C1 segment of cervical spinal cord (tissue), 14 donors: ENCODE results near the gene ACSS2.

Experiments used
- DNase-seq, 14 donors: peaks; one replicate each; lab custom pipeline; 2025; lab: John Stamatoyannopoulos, UW

ACSS2 gene

DNA sequence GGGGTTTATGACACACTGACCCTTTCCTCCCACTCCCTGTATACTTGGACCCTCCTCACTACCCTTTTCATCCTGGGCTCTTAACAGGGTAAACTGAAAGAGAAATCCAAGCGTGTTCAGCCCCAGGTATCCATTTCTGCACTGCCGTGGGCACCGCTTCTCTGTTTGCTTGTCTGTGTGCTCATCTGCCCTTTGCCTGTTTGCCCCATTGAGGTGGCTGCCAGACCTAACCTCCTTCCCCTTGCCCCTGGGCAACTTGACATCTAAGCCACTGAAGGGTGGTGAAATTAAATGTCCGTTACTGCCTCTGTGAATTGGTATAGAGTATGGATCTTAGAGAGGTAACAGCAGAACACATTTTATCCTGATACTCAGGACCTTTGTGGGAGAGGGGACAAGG is 38.7 kb downstream of the ACSS2 start:
- DNase-seq = no peak

DNA sequence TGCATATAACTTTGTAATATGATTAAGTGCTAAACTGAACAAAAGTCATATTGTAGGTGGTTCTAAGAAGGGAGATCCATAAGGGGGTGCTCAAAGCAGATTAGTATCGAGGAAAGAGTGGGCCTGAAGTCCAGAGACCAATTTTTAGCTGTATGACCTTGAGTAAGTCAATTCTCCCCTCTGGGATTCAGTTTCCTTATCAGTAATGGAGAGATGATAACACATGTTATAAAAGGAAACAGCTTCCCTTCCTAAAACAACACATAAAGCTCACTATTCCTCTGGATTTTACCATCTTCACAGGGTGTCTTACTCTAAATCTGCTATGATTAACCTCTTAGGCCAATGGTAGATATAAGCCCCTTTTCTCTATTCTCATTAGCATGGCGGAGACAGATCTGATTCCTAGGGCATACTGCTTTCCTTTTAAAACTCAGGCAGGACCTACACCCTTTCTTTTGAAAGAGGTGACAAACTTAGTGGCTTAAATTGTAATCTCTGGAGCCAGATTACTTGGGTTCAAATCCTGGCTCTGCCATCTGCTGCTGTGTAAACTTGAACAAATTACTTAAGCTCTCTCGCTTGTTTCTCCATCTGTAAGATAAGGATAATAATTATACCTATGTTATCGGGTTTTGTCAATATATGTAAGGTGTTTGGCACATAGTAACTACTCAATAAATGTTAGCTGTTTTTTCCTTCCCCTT is 39.5 kb downstream of the ACSS2 start:
- no peak for DNase-seq

DNA sequence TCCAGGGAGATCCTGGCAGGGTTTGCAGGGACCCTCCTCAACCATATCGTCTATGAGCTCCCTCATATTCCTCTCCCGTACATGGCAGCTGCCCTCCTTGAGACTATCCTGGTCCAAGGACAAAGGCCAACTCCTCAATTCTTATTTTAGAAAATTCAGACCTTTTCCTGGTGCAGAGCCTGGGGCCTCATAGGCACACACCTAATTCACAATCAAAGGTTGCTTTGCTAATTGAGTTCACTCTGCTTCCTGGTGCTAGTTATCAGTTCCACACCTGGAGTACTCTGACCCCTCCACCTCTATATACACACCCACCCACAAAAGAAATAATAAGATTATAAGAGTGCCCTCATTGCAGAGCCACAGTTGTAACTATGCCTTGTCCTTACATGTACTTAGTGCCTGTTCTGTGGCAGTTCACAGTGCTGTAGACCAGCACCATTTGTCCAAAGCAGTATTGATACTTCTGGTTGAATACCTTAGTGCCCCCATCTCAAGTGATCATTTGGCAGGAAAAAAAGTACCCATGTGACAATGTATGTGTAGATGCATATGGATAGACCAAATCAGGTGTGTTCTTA is 40.5 kb downstream of the ACSS2 start:
- no peak for DNase-seq

DNA sequence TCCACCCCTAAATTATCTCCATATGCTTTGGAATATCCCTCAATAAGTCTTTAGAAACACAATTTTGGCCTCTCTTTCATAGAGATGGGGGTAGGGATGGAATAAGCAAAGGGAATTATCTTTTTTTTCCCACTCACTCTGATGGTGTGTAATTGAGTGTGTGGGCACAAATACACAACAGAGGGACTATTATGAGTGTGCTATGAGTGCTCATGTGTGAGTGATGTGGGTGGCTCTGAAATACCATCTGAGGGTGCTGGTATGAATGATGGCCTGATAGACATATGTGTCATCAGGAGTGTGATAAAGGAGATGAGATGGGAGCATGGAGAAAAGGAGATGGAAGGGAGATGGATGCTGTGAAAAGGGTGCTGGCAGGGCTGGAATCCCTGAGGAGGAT is 43.6 kb downstream of the ACSS2 start:
- no peak for DNase-seq

DNA sequence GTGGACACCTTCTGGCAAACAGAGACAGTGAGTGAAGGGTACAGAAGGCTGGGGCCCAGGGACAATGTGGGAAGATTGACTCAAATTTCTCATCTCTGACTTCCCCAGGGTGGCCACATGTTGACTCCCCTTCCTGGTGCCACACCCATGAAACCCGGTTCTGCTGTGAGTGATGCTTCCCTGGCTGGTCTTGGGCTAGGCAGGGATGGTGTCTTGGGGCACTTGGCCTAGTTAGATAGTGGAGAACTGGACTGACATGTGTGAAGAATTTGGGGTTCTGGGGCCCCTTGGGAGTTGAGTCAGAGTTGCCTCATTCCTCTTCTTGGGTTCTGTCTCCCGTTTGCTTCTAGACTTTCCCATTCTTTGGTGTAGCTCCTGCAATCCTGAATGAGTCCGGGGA is 45.0 kb downstream of the ACSS2 start:
- DNase-seq = no peak

DNA sequence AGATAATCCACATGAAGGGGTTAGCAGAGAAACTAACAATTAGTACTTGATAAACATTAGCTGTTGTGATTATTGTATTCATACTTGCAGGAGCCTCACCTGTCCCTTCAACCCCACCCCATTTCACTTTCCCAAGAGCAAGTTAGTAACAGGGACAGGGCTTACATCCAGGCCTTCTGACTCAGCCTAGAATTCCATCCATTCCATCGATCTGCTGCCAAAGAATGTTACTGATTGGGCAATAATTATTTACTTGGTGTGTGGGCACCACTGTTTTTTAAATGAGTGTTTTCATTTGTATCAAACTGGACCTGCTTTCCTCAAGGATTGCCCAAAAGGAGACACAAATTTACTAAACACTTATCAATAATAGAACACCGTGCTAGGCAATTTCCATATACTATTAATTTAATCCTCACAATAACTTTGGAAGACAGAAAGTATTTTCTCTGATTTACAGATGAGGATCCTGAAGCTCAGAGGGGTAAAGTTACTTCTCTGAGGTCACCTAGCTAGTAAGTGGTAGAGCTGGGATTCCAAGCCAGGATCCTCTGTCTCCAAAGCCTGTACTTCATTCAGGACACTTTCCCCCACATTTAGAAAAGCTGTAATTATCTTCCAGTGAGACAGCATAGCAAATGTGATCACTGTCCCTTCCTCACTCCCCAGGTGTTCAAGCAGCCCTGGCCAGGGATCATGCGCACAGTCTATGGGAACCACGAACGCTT is 46.4 kb downstream of the ACSS2 start:
- peak in 1 of 14 donors; percentile 9 for DNase-seq

DNA sequence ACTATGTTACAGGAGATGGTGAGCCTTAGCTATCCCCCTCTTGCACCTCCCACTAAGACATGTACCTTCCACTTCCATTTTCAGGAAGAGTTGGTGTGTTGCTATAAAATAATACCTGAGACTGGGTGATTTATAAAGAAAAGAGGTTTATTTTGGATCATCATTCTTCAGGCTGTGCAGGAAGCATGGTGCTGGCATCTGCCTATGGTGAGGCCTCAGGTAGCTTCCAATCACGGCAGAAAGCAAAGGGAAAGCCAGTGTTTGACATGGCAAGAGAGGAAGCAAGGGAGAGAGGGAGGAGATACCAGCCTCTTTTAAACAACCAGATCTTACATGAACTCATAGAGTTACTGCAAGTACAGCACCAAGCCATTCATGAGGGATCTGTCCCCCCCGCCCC is 47.0 kb downstream of the ACSS2 start:
- no peak for DNase-seq

DNA sequence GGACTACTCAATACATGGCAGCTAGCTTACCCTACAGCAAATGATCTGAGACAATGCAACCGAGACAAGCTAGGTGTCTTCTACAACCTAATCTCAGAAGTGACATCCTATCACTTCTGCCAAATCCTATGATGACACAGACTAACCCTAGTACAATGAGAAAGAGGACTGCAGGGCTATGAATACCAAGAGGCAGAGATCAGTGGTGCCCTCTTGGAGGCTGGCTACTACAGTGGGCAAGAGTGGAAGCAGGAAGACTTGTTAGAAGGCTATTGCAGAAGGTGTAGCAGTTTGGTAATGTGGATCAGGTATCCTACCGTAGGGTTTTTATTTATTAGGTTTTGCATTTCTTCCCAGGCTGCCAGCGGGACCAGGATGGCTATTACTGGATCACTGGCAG is 48.9 kb downstream of the ACSS2 start:
- no peak for DNase-seq

DNA sequence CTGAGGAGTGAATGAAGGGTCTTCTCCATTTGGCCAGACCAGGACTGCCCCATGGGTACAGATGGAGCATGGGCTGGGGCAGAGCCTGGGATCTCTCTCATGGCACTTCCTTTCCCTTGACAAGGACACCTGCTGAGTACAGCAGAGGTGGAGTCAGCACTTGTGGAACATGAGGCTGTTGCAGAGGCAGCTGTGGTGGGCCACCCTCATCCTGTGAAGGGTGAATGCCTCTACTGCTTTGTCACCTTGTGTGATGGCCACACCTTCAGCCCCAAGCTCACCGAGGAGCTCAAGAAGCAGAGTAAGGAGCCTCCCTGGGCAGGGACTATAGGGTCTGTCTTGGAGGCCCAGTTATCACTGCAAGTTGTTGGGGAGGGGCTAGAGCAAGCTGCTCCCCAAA is 49.6 kb downstream of the ACSS2 start:
- DNase-seq = no peak

DNA sequence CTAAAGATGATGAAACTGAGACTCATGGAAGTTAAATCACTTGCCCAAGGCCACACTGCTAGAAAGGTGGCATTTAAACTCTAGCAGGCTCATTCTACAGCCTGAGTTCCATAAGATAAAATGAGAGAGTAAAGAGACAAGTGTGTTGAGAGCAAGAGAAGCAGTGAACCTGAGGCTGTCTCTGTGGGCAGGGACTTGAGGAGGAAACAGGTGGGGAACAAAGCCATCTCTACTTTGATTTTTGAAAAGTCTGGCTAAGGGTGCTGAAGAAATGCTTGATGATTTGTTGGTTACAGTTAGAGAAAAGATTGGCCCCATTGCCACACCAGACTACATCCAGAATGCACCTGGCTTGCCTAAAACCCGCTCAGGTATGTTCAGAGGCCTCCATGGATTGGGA is 50.2 kb downstream of the ACSS2 start:
- no peak for DNase-seq

DNA sequence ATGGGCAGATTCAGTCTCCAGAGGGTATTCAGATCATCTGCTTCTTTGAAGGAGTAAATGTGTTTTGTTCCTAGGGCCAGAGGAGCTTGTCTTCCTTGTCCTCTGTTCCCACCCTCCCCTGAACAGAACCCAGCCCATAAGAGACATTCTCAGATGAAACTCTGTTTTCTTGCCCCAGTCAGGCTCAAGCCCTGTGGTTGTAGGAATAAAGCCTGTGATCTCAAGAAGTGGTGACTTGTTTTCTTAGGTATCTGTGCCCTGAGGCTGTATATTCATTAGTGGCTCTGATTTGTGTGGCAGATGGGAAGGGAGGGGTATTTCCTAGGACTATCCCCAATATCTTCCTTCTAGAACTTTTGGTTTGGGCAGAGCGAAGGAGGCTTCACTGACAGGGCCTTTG is 51.3 kb downstream of the ACSS2 start:
- no peak for DNase-seq

DNA sequence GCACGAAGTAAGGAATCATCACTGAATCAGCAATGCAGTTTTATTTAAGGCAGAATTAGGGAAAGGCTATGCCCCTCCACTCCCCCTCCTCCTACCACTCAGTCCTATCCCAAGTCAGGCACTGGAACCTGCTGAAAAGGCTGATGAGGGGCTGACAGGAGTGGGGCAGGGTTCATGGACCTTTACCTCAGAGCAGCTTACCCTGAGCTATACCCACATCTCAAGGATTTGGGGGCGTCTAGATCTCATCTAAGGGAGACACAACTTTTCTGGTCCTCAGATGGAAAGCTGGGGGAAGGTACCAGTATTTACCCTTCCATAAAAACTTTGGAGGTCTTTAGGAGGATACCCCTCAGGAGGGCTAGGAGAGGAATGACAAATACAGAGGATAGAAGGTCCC is 52.0 kb downstream of the ACSS2 start:
- no peak for DNase-seq

DNA sequence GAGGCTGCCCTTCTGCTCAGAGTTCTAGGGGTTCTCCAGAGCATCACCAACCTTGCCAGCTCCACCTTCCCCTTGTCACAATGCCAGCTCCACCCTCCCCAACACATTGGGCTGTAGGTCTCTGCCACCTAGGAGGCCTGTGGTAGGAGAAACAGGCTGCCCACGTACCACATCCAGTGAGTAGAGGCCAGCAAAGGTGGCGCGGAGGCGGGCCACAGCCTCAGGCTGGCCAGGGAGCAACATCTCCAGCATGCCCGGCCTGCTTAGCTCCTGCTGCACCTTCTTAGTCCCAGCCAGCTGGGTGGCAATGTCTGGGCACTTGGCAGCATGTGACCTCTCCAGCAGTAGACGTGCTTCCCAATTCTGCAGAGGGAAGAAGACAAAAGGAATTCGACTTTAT is 55.4 kb downstream of the ACSS2 start:
- DNase-seq = no peak

DNA sequence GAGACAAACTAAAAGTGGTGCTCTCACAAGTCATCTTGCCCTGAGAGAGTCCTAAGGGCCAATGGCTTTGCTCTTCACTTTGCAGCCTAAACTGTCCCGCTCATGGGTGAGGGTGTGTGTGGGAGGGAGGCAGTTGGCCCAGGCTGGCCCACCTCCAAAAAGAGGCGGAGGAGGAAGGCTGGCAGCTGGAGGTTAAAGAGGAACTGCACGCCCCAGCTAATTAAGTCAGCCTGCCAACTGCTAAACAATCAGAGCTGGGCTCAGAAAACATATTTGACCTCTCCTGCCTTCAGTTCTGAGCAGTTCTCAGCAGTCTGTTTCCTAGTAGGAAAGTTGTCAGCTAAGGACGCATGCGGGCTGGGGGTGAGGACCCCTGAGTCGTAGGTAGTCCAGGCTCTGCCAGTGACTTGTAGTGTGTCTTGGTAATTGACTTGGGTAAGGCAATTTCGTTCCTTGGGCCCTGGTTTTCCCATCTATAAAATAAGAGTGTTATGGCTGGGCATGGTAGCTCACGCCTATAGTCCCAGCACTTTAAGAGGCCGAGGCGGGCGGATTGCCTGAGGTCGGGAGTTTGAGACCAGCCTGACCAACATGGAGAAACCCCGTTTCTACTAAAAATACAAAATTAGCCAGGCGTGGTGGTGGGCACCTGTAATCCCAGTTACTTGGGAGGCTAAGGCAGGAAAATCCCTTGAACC is 62.2 kb downstream of the ACSS2 start:
- peak in 9 of 14 donors; percentile 3 to 44 (median 12) for DNase-seq

DNA sequence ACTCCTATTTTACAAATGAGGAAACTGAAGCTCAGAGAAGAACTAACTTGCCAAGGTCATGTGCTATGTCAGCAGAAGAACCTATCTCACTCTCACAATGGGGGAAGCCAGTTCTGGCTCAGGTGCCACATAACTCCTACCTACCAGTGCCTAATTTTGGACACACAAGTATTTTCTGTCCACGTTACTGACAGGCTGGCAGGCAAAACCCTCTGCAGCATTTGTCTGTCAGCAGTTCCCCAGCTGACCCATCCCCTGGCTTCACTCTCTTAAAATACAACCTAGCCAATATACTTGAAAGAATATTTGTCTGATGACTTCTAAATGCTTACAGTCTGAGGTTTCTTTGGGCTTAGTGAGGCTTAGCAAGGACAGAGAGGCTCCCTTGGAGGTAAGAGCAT is 63.7 kb downstream of the ACSS2 start:
- DNase-seq = no peak

DNA sequence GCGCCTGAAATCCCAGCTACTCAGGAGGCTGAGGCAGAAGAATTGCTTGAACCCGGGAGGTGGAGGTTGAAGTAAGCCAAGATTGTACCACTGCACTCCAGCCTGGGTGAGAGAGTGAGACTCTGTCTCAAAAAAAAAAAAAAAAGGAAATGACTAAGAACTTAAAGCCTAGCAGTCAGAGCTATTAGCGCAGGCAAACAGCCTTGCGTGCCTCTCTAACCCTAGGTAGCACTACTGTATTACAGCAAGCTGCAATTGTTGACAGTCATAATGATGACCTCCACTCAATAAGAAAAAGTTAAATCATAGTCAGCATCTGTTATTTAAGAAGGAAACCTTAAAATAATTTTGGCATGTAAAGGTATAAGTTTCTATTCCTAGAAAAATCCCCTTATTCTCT is 64.8 kb downstream of the ACSS2 start:
- DNase-seq = no peak

DNA sequence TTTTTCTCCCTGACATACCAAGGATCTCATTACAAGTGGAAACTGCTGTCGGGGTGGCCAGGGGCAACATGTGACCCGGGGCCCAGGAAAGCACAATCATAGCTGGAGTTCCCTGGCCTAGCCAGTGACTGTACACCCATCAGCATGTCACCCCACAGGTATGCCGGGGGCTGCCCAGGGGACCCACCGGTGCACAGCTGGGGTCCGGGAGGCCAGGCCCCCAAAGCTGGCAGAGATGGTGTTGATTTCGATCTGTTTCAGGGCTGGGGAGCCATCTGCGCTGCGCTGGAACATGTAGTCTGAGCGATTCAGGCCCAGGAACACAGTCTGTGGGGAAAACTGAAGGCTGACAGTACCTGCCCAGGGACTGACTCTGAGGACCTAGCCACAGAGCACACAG is 65.9 kb downstream of the ACSS2 start:
- no peak for DNase-seq

DNA sequence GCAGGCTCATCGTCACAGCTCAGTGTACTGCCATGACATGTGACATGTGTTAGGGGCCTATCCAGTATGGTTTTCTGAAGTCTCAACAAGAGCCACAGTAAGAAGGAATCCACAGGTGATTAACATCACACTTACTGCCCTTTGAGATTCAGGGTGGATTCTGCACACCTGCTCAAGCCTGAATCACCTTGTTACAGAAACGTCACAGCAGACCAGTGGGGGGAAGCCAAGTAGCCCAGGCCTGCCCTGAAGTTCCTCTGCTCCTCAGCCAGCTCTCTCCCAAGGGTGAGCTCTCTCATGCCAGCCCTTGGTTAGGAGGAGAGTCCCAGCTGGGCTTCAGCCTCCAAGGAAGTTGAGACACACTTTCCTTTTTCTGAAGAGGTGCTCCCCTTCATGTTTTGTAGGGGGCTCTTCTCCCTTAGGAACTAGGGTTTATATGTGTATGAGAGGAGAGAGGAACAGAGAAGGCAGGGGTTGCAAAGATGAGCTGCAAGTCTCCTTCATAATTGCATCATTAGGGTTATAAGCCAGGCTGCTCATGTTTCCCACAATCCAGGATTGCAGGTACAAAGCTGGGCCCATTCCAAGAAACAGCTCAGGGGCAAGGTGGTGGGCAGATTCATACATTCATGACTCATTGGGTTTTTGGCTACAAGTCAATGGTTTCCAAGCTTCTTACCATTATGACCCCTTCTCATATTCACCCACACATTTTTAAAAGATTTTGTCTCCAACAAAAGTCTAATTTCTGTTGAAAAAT is 67.6 kb downstream of the ACSS2 start:
- no peak for DNase-seq

DNA sequence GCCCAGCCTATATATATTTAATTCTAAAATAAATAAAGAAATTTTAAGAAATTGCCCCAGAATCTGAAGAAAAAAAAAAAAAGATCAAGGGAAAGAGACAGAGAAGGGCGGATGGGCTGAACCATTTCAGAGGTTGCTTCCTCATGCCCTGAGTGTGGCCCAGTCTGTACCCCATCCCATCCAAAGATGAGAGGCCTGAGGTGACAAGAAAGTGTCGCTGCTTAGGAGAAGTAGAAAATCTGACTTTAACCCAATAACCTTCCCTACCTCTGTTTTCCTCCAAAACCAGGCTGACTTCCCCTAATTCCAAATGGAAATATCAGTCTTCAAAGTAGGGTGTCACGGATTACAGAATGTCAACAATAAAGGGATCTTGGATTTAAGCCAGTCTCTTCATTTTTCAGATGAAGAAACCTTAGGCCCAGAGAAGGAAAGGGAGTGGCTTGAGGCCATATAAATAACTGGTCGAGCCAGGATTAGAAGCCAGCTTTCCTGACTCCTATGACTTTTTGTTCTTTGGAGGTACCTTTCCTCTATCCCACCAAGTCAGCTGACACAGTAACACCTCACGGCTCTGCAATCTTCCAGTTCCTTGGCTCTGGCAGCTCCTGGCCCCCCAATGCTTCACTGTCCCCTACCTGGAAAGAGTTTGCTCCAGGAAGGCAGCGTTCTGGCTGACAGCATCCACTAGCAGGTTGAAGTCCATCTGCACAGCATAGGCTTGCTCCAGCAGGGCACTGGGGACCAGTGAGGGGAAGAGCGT is 69.1 kb downstream of the ACSS2 start:
- no peak for DNase-seq

DNA sequence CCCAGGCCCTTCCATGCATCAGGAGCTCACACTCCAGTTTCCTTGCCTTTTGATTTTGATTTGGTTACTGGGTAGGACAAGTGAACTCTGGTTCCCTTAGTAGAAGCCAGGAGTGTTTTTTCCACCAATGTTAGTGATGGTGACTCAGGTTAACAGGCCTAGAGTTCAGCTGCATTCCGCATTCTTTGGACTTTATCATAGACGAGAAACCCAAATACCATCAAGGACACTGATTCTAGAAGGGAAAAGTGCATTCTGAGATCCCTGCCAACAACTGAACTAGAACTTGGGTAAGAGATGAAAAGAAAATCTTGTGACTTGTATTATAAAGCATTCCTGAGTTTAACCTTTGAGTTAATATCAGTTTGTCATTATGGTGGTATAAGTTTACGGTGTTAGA is 70.2 kb downstream of the ACSS2 start:
- DNase-seq = no peak

DNA sequence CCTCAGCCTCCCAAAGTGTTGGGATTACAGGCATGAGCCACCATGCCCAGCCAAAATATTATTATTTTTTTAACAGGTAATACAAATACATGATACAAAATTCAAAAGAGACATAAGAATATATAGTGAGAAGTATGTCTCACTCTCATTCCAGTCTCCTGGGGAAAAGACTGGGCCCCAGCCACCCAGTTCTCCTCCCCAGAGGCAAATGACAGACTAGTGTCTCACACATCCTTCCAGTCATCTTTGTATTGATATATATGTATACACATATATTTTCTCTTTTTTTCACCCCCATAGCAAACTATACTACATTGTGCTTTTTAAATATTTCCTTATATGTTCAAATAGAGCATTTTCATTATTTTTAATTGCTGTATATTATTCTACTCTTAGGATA is 70.9 kb downstream of the ACSS2 start:
- no peak for DNase-seq
